Measurements from ENCODE around the gene CMTM8.

The CMTM8 gene

DNA sequence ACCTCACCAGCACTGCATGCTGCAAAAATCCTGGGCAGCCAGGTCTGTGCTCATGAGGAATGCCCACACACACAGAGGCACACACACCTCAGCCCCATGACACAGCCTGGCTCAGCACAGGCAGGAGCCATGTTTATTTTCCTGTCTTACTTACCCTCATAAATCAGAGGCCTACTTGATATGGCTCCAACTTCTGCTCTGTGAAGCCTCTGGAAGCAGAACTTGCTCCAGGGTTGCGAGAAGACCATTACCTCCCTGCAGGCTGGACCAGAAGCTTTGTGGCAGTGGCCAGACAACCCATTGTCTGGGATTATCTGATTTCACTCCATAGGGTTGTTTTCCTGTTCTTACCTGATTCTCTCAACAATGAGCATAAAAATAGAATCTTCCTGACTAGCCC is 43.8 kb upstream of the CMTM8 start:
- Histone ChIP-seq H3K4me2 (ENCODE audit: insufficient read depth, low read length) (no peak overlapping the region), H4K20me1 (ENCODE audit: insufficient read depth, low read length) (no peaks in the 10 kb centered on the region), H3K27me3 (ENCODE audit: insufficient read depth, low read length, poor library complexity) (no peaks in the 10 kb centered on the region), H3K36me3 (ENCODE audit: insufficient read depth, low read length) (no peaks in the 10 kb centered on the region), H3K9me3 (ENCODE audit: insufficient read depth, low read length, severe bottlenecking) (no peaks in the 10 kb centered on the region), H3K27ac (ENCODE audit: low read length) (no peak overlapping the region), H3K4me3 (ENCODE audit: low read depth in 1 of 2, low read length in 2 of 2) (no peak overlapping the region), H2AFZ (ENCODE audit: low read depth, low read length) (peak overlapping the region; percentile 36; the same call in 1 of the 2 replicates), H3K79me2 (ENCODE audit: insufficient read depth, low read length) (no peaks in the 10 kb centered on the region), H3K9ac (ENCODE audit: low read depth, low read length) (no peak overlapping the region), H3K4me1 (ENCODE audit: insufficient read depth, low read length) (no peaks in the 10 kb centered on the region)
- no peak for TF ChIP-seq CTCF (IDR thresholded peaks at IDR 0.05; ENCODE audit: borderline replicate concordance, extremely low read depth, low read length, poor library complexity, severe bottlenecking)
- TF ChIP-seq EZH2 (IDR thresholded peaks at IDR 0.05; ENCODE audit: borderline replicate concordance, low read depth, low read length, severe bottlenecking): no peak
- DNase-seq (no peak), ATAC-seq (ENCODE audit: insufficient read depth, low read depth) (no peak)

- TF ChIP-seq CTCF (IDR thresholded peaks at IDR 0.05; ENCODE audit: borderline replicate concordance, extremely low read depth, low read length, poor library complexity, severe bottlenecking) (no peak), EZH2 (IDR thresholded peaks at IDR 0.05; ENCODE audit: borderline replicate concordance, low read depth, low read length, severe bottlenecking) (no peak)
- Histone ChIP-seq H3K79me2 (ENCODE audit: insufficient read depth, low read length) (no peaks in the 10 kb centered on the region), H3K36me3 (ENCODE audit: insufficient read depth, low read length) (no peaks in the 10 kb centered on the region), H3K4me3 (ENCODE audit: low read depth in 1 of 2, low read length in 2 of 2) (no peak overlapping the region), H3K9ac (ENCODE audit: low read depth, low read length) (no peak overlapping the region), H3K4me1 (ENCODE audit: insufficient read depth, low read length) (no peaks in the 10 kb centered on the region), H2AFZ (ENCODE audit: low read depth, low read length) (no peak overlapping the region), H4K20me1 (ENCODE audit: insufficient read depth, low read length) (no peaks in the 10 kb centered on the region), H3K27me3 (ENCODE audit: insufficient read depth, low read length, poor library complexity) (no peaks in the 10 kb centered on the region), H3K27ac (ENCODE audit: low read length) (no peak overlapping the region), H3K4me2 (ENCODE audit: insufficient read depth, low read length) (no peak overlapping the region), H3K9me3 (ENCODE audit: insufficient read depth, low read length, severe bottlenecking) (no peaks in the 10 kb centered on the region)
- no peak for ATAC-seq (ENCODE audit: insufficient read depth, low read depth)
- no peak for DNase-seq
These were observed 42.4 kb upstream of the CMTM8 start for GRCh38 chr3:32195995-32196540.

DNA sequence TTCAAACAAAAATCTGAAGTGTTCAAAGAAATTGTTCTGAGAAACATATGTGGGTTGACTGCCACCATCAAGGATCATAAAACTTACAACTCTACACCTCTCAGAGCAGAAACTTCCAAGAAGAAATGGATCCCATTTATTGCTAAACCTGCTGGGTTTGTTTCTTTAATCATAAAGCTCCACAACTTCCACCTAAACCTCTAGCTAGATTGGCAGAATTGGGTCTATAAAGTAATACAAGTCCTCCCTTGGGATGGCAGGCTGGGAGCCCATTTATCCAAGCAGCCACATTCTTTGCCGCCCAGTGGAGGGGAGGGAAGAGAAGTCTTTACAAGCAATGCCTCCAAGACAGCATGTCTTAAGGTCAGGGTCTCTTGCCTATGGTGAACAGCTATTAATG is 40.5 kb upstream of the CMTM8 start:
- no peaks in the 10 kb centered on the region for H3K79me2 ChIP-seq (ENCODE audit: insufficient read depth, low read length)
- no peaks in the 10 kb centered on the region for H3K9me3 ChIP-seq (ENCODE audit: insufficient read depth, low read length, severe bottlenecking)
- H3K36me3 ChIP-seq (ENCODE audit: insufficient read depth, low read length): no peaks in the 10 kb centered on the region
- H3K27ac ChIP-seq (ENCODE audit: low read length): no peak overlapping the region
- no peak overlapping the region for H3K4me3 ChIP-seq (ENCODE audit: low read depth in 1 of 2, low read length in 2 of 2)
- H3K9ac ChIP-seq (ENCODE audit: low read depth, low read length): no peak overlapping the region
- no peak for TF ChIP-seq EZH2 (IDR thresholded peaks at IDR 0.05; ENCODE audit: borderline replicate concordance, low read depth, low read length, severe bottlenecking)
- TF ChIP-seq CTCF (IDR thresholded peaks at IDR 0.05; ENCODE audit: borderline replicate concordance, extremely low read depth, low read length, poor library complexity, severe bottlenecking): no peak
- H4K20me1 ChIP-seq (ENCODE audit: insufficient read depth, low read length): no peaks in the 10 kb centered on the region
- no peak overlapping the region for H2AFZ ChIP-seq (ENCODE audit: low read depth, low read length)
- ATAC-seq (ENCODE audit: insufficient read depth, low read depth) (no peak), DNase-seq (no peak)
- no peaks in the 10 kb centered on the region for H3K4me1 ChIP-seq (ENCODE audit: insufficient read depth, low read length)
- H3K27me3 ChIP-seq (ENCODE audit: insufficient read depth, low read length, poor library complexity): no peaks in the 10 kb centered on the region
- no peak overlapping the region for H3K4me2 ChIP-seq (ENCODE audit: insufficient read depth, low read length)

DNA sequence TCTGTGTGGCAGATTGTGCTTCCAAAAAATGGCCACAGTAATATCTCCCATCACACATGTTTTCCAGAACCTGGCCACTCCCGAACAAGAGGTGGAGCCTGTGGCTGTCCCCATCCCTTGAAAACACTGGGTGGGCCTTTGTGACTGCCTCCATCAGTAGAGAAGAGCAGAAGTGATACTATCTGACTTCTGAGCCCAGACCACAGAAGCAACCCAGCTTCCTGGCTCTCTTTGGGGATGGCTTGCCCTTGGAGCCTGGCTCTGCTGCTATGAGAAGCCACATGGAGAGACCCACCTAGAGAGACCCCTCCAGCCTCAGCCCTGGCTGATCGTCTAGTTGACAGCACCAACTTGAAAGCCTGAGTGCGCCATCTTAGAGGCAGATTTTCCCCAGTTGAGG is 39.8 kb upstream of the CMTM8 start:
- ATAC-seq (ENCODE audit: insufficient read depth, low read depth): peak; percentile 55; the same call in 2 of the 3 replicates
- H3K9ac ChIP-seq (ENCODE audit: low read depth, low read length): no peak overlapping the region

More for the DNA sequence above, 39.8 kb upstream of the CMTM8 start:
- TF ChIP-seq EZH2 (IDR thresholded peaks at IDR 0.05; ENCODE audit: borderline replicate concordance, low read depth, low read length, severe bottlenecking) (no peak), CTCF (IDR thresholded peaks at IDR 0.05; ENCODE audit: borderline replicate concordance, extremely low read depth, low read length, poor library complexity, severe bottlenecking) (no peak)
- no peak overlapping the region for H3K4me2 ChIP-seq (ENCODE audit: insufficient read depth, low read length)
- H3K27ac ChIP-seq (ENCODE audit: low read length): no peak overlapping the region
- no peaks in the 10 kb centered on the region for H4K20me1 ChIP-seq (ENCODE audit: insufficient read depth, low read length)
- DNase-seq: no peak
- H3K4me3 ChIP-seq (ENCODE audit: low read depth in 1 of 2, low read length in 2 of 2): no peak overlapping the region
- no peaks in the 10 kb centered on the region for H3K79me2 ChIP-seq (ENCODE audit: insufficient read depth, low read length)
- H3K9me3 ChIP-seq (ENCODE audit: insufficient read depth, low read length, severe bottlenecking): no peaks in the 10 kb centered on the region
- H3K4me1 ChIP-seq (ENCODE audit: insufficient read depth, low read length): no peaks in the 10 kb centered on the region
- no peak overlapping the region for H2AFZ ChIP-seq (ENCODE audit: low read depth, low read length)
- no peaks in the 10 kb centered on the region for H3K36me3 ChIP-seq (ENCODE audit: insufficient read depth, low read length)
- no peaks in the 10 kb centered on the region for H3K27me3 ChIP-seq (ENCODE audit: insufficient read depth, low read length, poor library complexity)
